ENCODE measurements around the gene VAV2.

DNA sequence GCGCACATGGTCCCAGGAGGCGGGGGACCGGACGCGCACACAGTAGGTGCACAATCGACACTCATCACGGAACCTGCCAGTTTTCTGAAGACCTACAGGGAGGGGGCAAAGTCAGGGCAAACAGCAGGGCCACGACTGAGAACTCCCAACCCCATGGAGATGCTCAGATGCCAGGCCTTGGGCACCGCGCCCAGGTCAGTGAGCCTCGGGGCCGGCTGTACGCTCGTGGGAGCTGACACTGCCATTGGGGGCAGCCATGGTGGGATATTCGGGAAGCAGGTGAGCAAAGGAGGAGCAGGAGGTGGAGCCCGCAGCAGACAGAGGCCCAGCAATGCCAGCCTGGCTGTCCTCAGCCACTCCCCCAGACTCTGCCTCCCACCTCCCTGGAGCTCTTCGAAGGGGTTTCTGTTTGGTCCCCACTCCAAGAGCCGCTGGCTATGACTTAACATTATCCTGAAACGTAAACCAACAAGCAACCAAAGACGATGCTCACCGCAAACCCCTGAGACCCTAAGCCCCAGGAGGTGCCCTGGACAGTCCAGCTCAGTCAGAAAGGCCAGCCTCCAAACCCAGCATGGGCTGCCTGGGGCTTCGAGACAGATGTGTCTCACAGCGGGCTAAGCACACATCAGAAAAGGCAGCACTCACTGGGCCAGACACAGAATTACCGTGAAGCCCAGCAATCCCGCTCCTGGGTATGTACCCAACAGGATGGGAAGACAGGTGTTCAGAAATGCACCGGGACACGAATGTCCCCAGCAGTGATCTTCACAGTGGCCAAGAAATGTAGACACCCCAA, 78.4 kb downstream of the VAV2 start:
- TF ChIP-seq, protein P1, sequence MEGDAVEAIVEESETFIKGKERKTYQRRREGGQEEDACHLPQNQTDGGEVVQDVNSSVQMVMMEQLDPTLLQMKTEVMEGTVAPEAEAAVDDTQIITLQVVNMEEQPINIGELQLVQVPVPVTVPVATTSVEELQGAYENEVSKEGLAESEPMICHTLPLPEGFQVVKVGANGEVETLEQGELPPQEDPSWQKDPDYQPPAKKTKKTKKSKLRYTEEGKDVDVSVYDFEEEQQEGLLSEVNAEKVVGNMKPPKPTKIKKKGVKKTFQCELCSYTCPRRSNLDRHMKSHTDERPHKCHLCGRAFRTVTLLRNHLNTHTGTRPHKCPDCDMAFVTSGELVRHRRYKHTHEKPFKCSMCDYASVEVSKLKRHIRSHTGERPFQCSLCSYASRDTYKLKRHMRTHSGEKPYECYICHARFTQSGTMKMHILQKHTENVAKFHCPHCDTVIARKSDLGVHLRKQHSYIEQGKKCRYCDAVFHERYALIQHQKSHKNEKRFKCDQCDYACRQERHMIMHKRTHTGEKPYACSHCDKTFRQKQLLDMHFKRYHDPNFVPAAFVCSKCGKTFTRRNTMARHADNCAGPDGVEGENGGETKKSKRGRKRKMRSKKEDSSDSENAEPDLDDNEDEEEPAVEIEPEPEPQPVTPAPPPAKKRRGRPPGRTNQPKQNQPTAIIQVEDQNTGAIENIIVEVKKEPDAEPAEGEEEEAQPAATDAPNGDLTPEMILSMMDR (conservative IDR thresholded peaks at IDR 0.05; ENCODE audit: low read depth, low read length) = no peak
- no peak for TF ChIP-seq EZH2phosphoT487 (IDR thresholded peaks at IDR 0.05; ENCODE audit: borderline replicate concordance, low read length)
